Activated CD8-positive, alpha-beta memory T cell treated with anti-CD3 and anti-CD28 coated beads, Interleukin-2, amount 50 U/mL, for 24 hours (primary cell): Measurements from ENCODE around the gene CBLL2.
"Not testable (repeated sequence)": the region's sequence is repeated elsewhere in the genome, so short reads cannot be mapped to it uniquely, and the experiment has no call there.

Experiments used
- DNase-seq: peaks from one replicate; pipeline ENCODE4 v3.0.0-alpha.2; 2020; ENCODE audit errors: extremely low read depth

Gene CBLL2, protein sequence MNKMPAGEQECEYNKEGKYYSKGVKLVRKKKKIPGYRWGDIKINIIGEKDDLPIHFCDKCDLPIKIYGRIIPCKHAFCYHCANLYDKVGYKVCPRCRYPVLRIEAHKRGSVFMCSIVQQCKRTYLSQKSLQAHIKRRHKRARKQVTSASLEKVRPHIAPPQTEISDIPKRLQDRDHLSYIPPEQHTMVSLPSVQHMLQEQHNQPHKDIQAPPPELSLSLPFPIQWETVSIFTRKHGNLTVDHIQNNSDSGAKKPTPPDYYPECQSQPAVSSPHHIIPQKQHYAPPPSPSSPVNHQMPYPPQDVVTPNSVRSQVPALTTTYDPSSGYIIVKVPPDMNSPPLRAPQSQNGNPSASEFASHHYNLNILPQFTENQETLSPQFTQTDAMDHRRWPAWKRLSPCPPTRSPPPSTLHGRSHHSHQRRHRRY

GRCh38 chrX:22272613-22273012 is at the start of gene CBLL2:
TSS of gene CBLL2 (plus strand) at chrX:22272913. CDS start at chrX:22272992, 79 bp downstream.
- no peak for DNase-seq

GRCh38 chrX:22234380-22234779 is 38.3 kb upstream of the CBLL2 start:
- no peak for DNase-seq

GRCh38 chrX:22237479-22237878 is 35.2 kb upstream of the CBLL2 start:
- DNase-seq, result no peak

GRCh38 chrX:22246620-22247019 is 26.1 kb upstream of the CBLL2 start:
- no peak for DNase-seq

- DNase-seq, result no peak
These were observed 25.5 kb upstream of the CBLL2 start for GRCh38 chrX:22247169-22247568.

DNA sequence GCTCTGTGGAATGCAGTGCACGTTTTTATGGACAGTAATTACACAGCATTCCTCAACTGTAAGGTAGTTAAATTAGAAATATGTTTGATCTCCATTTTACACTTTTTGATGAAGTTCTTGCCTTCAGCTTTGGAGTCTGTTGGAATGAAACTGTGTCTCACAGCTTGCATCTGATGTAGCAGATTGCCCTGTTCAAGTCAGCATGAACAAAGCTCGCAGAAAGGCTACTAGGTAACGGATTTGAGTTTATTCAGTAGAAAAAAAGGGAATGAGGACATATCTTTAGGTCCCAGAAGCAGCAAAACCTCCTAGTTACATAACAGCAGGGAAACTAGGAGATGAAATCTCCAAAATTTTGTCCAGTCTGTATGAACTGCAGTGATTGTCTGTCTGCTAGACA is 24.3 kb upstream of the CBLL2 start:
- DNase-seq, result no peak

DNA sequence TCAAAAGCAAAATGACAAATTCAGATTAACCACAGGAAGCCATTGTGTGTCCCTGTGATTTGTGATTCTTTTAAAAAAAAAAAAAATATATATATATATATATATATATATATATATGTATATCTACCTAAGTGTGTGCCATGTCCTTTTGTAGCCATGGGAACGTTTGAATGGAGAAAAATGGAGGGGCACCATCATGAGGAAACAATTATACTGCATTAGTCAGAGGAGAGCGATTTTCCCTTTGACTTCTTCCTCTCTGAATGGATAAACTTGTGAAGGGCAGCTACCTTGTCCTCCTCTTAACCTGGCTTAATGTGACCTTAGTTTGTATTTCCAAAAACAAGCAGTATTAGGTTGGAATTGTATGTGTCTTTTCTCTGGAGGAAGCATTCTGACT is 23.3 kb upstream of the CBLL2 start:
- no peak for DNase-seq

DNA sequence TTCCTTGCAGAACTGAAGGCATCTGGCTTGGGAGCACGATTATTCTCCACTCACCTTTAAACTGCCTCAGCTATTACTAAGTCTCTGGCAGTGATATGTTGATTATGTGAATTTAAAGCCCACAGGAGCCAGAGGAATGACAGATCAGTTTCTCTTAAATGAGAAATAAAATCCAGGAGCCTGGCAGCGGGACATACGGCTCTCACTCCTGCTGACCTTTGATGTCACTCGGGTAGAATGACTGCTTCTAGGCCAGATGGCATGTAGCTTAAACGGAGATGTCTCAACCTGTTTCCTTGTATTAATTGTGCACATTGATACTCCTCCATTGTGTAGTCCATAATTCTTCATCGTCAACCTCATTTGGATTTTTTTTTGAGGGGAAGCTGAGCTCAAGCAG is 4.0 kb upstream of the CBLL2 start:
- no peak for DNase-seq

GRCh38 chrX:22273714-22274317 is 1.1 kb downstream of the CBLL2 start:
- DNase-seq, result no peak

- DNase-seq, result no peak
These were observed 4.1 kb downstream of the CBLL2 start for GRCh38 chrX:22276781-22277180.

- DNase-seq, result no peak
These were observed 5.7 kb downstream of the CBLL2 start for GRCh38 chrX:22278375-22278774.

GRCh38 chrX:22289209-22289608 is 16.5 kb downstream of the CBLL2 start:
- DNase-seq, result not testable (repeated sequence)

GRCh38 chrX:22296871-22297270 is 24.2 kb downstream of the CBLL2 start:
- no peak for DNase-seq

DNA sequence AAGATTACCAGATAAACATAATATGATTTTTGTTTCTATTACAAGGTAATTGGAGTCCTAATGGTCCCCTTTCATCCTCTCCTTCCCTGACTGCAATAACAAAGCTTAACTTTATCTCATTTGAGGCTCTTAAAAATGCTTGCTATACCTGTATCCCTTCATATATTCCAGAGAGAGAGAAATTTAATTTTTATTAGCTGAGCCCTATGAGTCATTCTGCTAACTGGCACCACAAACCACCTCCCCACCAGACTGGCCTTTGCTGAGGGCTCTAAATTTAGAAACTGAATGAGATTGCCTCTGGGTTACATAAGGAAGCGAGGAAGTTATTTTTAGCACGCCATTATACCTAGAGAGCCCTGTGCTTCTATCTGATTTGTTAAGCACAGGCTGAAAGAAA is 27.4 kb downstream of the CBLL2 start:
- DNase-seq, result no peak

DNA sequence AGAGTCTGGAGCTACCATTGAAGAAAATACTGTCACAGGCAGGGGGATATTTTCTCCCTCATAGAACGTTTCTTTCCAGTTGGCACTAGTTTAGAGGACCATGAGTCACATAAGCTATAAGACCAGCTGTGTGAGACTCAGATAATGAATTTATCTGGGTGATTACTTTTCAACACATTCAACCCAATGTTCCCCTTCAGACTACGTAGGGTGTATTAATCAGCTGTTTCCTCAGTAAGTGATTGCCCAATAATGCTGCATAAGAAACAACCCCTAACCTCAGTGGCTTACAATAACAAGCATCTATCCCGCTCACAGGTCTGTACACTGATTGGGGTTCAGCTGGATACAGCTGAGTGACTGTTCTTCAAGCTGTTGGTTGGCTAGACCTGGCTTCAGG is 38.1 kb downstream of the CBLL2 start:
- DNase-seq, result no peak

GRCh38 chrX:22313766-22314165 is 41.1 kb downstream of the CBLL2 start:
- DNase-seq, result no peak

DNA sequence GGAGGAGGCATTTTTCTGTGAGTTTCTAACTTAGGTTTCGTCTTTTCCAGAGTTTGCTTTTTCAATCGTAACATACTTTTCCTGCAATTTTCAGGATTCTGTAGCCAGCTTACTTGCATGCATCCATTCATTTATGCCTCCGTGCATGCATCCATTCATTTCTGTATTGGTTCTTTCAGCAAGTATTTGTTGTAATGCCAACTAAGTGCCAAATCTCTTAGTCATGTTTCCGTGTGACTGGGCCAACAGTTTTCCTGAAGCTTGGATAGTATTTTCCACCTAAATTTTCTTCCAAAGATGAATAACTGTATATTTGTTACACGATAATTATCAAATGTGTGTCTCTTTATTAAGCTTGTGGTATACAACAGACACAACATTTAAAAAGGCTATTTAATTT is 41.5 kb downstream of the CBLL2 start:
- no peak for DNase-seq

- DNase-seq, result no peak
These were observed 42.0 kb downstream of the CBLL2 start for GRCh38 chrX:22314692-22315091.

- no peak for DNase-seq
These were observed 42.4 kb downstream of the CBLL2 start for GRCh38 chrX:22315151-22315550.

DNA sequence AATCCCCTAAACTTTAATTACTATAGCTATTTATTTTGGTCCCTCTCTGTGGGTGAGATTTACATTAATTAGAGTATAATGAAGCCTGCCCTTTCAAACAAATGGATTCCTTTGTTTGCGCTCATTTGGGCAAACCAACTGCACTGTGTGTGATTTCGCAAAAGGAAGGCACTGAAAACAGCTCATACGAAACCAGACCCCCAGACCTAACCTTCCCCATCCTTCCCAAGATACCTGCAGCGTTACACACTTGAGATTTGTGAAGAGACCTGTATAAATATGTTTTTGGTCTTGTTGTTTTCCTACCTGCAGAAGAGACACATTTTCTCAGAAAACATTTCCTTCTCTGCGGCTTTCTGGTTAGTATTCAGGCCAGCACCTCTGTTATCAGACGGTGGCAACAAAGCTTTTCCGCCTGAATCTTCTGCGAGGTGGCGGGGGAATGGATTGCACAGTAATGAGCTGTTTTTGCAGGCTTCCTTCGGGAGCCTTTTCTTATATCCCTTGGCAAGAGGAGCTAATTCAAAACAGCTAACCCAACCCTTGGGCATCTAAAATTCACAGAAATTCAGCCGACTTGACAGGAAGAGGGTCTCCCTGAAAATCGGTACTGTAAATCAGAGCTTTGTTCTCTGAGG is 47.6 kb downstream of the CBLL2 start:
- no peak for DNase-seq

DNA sequence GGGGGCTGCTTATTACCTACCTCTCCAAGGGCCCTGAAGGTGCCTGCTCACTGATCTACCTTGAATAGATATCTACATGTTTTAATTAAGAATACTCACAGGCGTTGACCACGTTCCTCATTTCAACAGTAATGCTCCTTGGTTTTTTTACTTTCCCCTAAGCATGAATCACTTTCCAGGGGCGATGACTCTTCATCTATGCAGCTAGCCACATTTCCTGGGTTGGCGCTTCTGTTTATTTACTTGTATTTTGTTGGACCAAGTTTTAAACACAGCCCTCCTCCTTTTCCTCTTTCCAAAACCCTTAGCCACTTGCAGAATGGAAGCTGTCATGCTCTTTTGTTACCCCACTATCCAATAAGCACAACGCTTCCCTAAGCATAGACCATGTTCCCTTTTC is 50.8 kb downstream of the CBLL2 start:
- no peak for DNase-seq
